ENCODE results near the gene CCDC88A. TPM values are rescaled to one million over a fixed set of nuclear protein-coding genes. Genes with fewer than 3 reads are reported as not detected.

CCDC88A gene
- total RNA-seq, 1 experiment from 2014 or later: 60.8 TPM

DNA sequence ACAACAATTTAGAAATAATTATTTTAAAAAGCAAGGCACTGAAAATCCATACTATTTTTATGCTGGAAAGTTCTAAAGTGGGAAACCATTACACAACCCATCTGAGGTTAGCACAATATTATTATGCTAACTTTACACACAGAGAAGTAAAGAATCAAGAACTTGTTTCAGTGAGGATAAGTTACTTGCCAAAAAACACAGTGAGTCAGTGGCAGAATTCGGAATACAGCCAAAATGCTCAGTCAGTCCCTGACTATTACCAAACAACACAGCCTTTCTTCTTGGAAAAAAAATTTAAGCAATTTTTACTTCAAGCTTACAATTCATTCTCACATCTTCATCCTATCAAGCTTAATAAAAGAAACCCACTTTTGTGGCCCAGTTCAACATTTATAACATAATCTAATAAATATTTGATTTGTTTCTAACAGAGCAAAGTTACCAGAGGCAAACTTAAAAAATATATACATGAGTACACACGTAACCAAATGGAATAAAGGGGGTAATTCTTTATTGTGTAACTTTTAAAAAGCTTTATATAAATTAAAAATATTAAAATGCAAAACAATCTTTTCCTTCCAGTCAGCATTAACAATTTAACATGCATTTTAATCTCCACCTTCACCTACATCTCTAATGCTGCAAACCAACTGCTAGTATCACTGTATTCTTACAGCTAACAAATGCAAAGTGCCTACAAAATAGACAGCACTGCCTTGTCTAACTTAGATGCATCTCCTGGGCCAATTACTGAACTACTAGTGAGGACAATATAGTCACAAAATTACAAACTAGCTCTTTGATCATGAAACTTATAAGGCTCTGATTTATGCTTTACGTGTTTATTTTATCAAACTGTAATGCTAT is 55.2 kb downstream of the CCDC88A start:
- peak; percentile 95 for DNase-seq (ENCODE audit: unreplicated experiment)
- Mint-ChIP-seq H3K4me3 (ENCODE audit: unreplicated experiment) (no peak overlapping the region), H3K36me3 (ENCODE audit: insufficient read depth, unreplicated experiment) (no peaks in the 10 kb centered on the region), H3K27ac (ENCODE audit: low read depth, unreplicated experiment) (no peak overlapping the region), H3K4me1 (ENCODE audit: insufficient read depth, unreplicated experiment) (peaks cover 13% of the 10 kb centered on the region), H3K9me3 (ENCODE audit: unreplicated experiment) (no peaks in the 10 kb centered on the region), H3K27me3 (ENCODE audit: insufficient read depth, unreplicated experiment) (no peaks in the 10 kb centered on the region)
- no TSS peak for BruUV-seq (replicated peaks)
- POLR2A ChIA-PET: interaction anchor here (0.7 to 2.7 kb wide), 6 partner anchors 10 to 67 kb away, joined by 3 to 9 read pairs (median 4); partner anchors contain the start of gene CCDC88A
- CTCF ChIA-PET: interaction anchor here (0.8 kb wide), 1 partner anchor 55 kb away, joined by 3 read pairs; the partner anchor contains the start of gene CCDC88A
- TF ChIP-seq CTCF (IDR thresholded peaks at IDR 0.05; ENCODE audit: unreplicated experiment): no peak
- intact Hi-C loops (cut with micrococcal nuclease): loop anchor here (1.0 kb wide), 1 partner anchor 54 kb away; no protein-coding TSS in a partner anchor

GRCh38 chr2:55363636-55364035 is 56.0 kb downstream of the CCDC88A start:
- ChIA-PET POLR2A (interaction anchor here (0.8 to 1.0 kb wide), 2 partner anchors 32 to 57 kb away, joined by 4 read pairs; no protein-coding TSS in a partner anchor), CTCF (no interaction called here)
- H3K9me3 Mint-ChIP-seq (ENCODE audit: unreplicated experiment): no peaks in the 10 kb centered on the region
- H3K4me1 Mint-ChIP-seq (ENCODE audit: insufficient read depth, unreplicated experiment): peaks cover 13% of the 10 kb centered on the region
- intact Hi-C loops (cut with micrococcal nuclease): loop anchor here (1.0 kb wide), 1 partner anchor 55 kb away; no protein-coding TSS in a partner anchor
- H3K36me3 Mint-ChIP-seq (ENCODE audit: insufficient read depth, unreplicated experiment): no peaks in the 10 kb centered on the region
- BruUV-seq (replicated peaks): no TSS peak
- TF ChIP-seq CTCF (IDR thresholded peaks at IDR 0.05; ENCODE audit: unreplicated experiment): no peak
- no peaks in the 10 kb centered on the region for H3K27me3 Mint-ChIP-seq (ENCODE audit: insufficient read depth, unreplicated experiment)
- H3K4me3 Mint-ChIP-seq (ENCODE audit: unreplicated experiment): no peak overlapping the region
- H3K27ac Mint-ChIP-seq (ENCODE audit: low read depth, unreplicated experiment): no peak overlapping the region
- DNase-seq (ENCODE audit: unreplicated experiment): no peak

- DNase-seq (ENCODE audit: unreplicated experiment): no peak
- no TSS peak for BruUV-seq (replicated peaks)
- TF ChIP-seq CTCF (IDR thresholded peaks at IDR 0.05; ENCODE audit: unreplicated experiment): no peak
- ChIA-PET CTCF (interaction anchor here (0.7 kb wide), 1 partner anchor 51 kb away, joined by 3 read pairs; no protein-coding TSS in a partner anchor), POLR2A (interaction anchor here (1.1 kb wide), 1 partner anchor 158 kb away, joined by 3 read pairs; no protein-coding TSS in a partner anchor)
- peaks cover 13% of the 10 kb centered on the region for H3K4me1 Mint-ChIP-seq (ENCODE audit: insufficient read depth, unreplicated experiment)
- H3K4me3 Mint-ChIP-seq (ENCODE audit: unreplicated experiment): no peak overlapping the region
- no peaks in the 10 kb centered on the region for H3K9me3 Mint-ChIP-seq (ENCODE audit: unreplicated experiment)
- H3K27ac Mint-ChIP-seq (ENCODE audit: low read depth, unreplicated experiment): no peak overlapping the region
- no peaks in the 10 kb centered on the region for H3K27me3 Mint-ChIP-seq (ENCODE audit: insufficient read depth, unreplicated experiment)
- intact Hi-C loops (cut with micrococcal nuclease): no loop called here
- peaks cover 8% of the 10 kb centered on the region for H3K36me3 Mint-ChIP-seq (ENCODE audit: insufficient read depth, unreplicated experiment)
Measured at GRCh38 chr2:55361465-55362189, 58.0 kb downstream of the CCDC88A start.

DNA sequence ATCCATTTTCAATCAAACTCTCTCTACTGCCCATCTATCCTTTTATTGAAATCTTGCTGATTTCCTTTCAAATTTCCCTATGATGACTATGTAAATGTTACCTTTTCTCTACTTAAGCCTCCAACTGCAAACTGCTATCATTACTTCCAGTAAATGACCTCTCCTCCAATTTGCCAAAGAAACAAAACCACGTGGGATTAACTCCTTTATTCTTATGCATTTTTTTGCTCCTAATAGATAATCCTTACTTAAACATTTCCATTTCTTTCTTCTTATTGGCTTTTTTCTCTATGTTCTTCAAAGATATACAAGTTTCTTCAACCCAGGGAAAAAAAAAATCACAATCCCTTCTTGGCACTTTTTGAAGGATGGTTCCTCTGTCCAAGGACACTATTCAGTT is 61.2 kb downstream of the CCDC88A start:
- intact Hi-C loops (cut with micrococcal nuclease): no loop called here
- peaks cover 35% of the 10 kb centered on the region for H3K36me3 Mint-ChIP-seq (ENCODE audit: insufficient read depth, unreplicated experiment)
- ChIA-PET CTCF (no interaction called here), POLR2A (no interaction called here)
- no peak overlapping the region for H3K27ac Mint-ChIP-seq (ENCODE audit: low read depth, unreplicated experiment)
- no peak overlapping the region for H3K4me3 Mint-ChIP-seq (ENCODE audit: unreplicated experiment)
- BruUV-seq (replicated peaks): no TSS peak
- no peaks in the 10 kb centered on the region for H3K27me3 Mint-ChIP-seq (ENCODE audit: insufficient read depth, unreplicated experiment)
- no peak for TF ChIP-seq CTCF (IDR thresholded peaks at IDR 0.05; ENCODE audit: unreplicated experiment)
- DNase-seq (ENCODE audit: unreplicated experiment): no peak
- H3K4me1 Mint-ChIP-seq (ENCODE audit: insufficient read depth, unreplicated experiment): no peaks in the 10 kb centered on the region
- H3K9me3 Mint-ChIP-seq (ENCODE audit: unreplicated experiment): no peaks in the 10 kb centered on the region

All from MCF 10A (cell line).